ENCODE measurements around the gene MPND.
A peak's percentile ranks its signal among the peaks of the same experiment; 100 is the strongest.

The MPND gene, protein sequence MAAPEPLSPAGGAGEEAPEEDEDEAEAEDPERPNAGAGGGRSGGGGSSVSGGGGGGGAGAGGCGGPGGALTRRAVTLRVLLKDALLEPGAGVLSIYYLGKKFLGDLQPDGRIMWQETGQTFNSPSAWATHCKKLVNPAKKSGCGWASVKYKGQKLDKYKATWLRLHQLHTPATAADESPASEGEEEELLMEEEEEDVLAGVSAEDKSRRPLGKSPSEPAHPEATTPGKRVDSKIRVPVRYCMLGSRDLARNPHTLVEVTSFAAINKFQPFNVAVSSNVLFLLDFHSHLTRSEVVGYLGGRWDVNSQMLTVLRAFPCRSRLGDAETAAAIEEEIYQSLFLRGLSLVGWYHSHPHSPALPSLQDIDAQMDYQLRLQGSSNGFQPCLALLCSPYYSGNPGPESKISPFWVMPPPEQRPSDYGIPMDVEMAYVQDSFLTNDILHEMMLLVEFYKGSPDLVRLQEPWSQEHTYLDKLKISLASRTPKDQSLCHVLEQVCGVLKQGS

DNA sequence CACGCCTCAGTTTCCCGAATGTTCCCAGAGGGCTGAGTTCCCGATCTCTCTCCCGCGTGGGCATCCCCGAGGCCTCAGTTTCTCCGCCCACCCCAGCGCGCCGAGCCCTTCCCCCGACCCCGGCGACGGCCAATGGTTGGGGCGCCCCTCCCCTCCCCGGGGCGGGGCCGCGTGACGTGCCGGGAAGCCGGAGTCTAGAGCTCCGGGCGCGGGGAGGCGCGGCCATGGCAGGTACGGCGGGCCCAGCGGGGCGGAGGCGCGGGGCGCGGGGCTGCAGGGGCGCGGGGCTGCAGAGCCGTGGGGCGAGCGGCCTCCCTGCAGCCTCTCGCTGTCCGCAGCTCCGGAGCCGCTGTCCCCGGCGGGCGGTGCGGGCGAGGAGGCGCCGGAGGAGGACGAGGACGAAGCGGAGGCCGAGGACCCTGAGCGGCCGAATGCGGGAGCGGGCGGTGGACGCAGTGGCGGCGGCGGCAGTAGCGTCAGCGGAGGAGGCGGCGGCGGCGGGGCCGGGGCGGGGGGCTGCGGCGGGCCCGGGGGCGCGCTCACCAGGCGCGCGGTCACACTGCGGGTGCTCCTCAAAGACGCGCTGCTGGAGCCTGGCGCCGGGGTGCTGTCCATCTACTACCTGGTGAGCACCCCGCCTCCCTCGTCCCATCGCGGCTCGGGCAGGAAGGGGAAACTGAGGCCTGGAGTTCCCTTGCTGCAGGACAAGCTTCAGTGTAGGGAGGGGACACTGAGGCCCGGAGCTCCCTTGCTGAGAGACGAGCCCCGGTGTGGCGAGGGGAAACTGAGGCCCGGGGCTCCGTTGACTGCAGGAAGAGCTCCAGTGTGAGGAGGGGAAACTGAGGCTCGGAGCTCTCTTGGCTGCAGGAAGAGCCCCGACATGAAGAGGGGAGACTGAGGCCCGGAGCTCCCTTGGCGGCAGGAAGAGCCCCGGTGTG, at the start of gene MPND:
Gene MPND (plus strand): TSS at position 193 of the 938 bp plus-strand sequence. CDS start 32 bp downstream, at position 225.
- DNase-seq (ENCODE audit: low read depth, low spot score), result peak; percentile 95

DNA sequence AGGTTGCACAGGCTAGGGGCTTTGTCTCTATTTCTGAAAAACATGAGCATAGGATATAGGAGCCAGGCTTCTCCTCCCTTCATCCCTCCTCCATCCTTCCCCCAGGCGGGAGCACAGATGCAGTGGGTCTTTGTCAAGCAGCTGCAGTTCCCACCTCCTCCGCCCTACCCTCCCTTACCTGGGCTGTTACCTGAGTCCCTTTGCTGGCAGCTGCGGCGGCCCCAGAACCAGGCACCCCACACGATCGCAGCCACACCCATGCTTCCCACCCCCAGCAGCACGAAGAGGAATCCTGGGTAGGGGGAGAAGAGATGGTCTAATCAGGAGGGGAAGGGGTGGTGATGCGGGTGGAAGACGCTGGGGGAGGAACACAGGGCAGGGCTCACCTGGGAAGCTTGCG, 49.0 kb upstream of the MPND start:
- DNase-seq (ENCODE audit: low read depth, low spot score), result no peak

DNA sequence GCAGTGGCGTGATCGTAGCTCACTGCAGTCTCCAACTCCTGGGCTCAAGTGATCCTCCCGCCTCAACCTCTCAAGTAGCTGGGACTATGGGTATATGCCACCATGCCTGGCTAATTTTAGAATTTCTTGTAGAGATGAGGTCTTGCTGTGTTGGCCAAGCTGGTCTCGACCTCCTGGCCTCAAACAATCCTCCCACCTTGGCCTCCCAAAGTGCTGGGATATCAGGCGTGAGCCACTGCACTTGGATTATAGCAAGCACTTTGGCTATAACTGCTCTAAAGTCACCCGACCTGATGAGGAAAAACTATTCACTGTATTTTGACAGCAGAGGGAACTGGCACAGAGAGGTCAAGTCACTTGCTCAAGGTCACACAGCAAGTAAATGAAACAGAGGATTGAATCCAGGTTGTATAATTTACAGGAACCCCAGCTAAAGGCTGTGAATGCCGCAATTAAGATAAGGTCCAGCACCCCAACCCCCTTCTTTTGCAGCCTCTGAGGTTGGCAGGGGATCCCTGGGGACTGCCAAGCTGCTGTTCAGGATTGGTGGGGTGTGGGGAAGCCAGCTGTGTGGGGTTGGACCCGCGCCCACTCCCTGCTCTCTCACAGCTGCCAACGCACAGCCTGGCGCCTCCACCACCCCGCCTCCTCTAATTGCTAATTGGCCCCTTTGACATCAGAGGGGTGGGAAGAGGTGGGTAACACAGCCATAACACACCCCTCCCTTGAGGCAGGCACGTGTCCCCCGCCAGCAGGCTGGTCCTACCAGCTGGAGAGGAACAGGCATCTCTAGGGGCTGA, 47.2 kb upstream of the MPND start:
- DNase-seq (ENCODE audit: low read depth, low spot score), result no peak

DNA sequence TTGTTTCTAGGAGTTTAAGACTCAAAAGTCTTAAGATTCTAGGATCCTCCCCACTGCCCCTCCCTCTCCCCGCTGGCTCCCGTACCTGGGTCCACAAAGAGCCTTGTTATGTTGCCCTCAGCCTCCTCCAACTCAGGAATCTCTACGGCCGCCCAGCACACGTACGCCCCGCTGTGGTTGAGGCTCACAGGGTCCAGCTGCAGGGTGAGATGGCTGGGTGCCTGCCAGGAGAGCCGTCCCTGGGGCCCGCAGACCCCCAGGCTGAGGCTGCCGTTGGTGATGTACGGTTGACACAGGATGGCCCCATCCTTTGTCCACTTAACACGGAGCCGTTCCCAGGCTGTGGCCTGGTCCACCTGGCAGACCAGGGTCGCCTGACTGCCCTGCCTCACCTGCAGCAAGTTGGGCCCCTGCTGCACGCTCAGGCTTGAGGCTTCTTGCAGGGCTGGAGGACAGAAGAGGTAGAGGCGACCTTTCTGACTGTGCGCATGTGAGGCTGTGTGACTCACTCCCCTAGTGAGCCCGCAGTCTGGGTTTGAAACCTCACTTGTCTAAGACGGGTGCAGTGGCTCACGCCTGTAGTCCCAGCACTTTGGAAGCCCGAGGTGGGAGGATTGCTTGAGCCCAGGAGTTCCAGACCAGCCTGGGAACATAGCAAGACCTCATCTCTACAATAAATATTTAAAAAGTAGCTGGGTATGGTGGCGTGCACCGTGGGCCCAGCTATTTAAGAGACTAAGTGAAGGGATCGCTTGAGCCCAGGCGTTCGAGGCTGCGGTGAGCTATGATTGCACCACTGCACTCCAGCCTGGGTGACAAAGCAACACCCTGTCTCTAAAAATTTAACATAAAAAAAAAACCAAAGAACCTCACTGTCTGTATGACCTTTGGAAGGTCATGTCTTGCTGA, 45.2 kb upstream of the MPND start:
- DNase-seq (ENCODE audit: low read depth, low spot score), result no peak

DNA sequence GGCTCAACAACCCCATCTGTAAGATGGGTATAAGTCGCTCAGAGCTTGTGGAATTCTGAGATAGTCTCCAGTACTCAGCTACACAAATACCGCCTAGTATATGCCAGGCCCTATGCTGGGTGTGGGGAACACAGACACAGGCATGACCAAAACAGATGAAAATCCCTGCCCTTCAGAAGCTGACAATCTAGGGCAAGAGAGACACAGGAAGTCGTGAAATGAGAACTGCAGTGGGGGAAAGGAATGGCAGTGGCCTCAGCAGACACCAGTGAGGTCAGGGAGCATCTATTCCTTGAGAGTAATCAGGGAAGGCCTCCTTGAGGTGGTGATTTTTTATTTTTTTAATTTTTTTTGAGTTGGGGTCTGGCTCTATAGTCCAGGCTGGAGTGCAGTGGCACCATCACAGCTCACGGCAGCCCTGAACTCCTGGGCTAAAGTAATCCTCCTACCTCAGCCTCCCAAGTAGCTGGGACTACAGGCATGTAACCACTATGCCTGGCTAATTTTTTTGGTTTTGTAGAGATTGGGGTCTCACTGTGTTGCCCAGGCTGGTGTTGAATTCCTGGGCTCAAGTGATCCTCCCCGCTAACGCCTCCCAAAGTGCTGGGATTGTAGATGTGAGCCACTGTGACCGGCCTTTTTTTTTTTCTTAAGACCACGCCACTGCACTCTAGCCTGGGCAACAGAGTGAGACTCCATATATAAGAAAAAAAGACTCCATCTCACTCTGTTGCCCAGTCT, 44.4 kb upstream of the MPND start:
- no peak for DNase-seq (ENCODE audit: low read depth, low spot score)

DNA sequence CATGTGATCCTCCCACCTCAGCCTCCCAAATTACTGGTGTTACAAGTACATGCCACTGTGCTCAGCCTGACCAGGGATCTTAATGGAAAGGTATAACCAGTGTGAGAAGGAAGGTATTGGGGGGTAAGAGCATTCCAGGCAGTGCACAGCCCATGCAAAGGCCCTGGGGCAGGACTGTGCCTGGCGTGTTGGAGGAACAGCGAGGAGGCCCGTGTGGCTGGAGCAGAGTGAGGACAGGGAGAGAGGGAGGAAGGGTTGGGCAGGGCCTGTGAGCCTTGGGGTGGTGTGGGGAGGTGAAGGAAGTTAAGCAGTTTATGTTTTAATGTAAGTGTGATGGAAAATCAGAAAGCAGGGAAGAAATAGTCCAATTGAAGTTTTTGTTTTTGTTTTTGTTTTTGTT, 42.8 kb upstream of the MPND start:
- no peak for DNase-seq (ENCODE audit: low read depth, low spot score)

DNA sequence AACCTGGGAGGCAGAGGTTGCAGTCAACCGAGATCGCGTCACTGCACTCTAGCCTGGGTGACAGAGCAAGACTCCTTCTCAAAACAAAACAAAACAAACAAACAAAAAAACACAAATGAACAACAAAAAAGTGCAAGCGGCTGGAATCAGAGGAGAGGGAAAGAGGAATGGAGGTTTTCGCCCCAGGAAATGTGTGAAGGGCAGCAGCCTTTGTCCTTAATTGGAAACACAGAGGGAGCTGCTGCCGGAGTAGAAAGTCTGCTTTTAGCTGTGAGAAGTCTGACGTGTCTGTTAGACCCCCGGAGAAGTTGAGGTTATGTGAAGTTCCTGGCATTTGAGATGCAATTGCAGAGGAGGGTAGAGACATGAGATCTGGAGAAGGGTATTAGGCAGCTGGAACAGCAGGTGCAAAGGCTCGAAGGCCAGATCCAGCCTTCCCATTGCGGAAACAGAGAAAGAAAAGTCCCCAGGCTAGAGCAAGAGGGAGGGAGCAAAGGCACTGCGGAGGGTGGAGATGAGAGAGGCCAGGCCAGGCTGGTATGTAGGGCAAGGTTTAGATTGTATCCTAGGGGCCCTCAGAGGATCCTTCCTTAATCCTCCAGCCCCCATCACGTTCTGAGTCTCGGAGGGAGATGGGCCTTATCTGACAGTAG, 41.6 kb upstream of the MPND start:
- DNase-seq (ENCODE audit: low read depth, low spot score), result no peak

DNA sequence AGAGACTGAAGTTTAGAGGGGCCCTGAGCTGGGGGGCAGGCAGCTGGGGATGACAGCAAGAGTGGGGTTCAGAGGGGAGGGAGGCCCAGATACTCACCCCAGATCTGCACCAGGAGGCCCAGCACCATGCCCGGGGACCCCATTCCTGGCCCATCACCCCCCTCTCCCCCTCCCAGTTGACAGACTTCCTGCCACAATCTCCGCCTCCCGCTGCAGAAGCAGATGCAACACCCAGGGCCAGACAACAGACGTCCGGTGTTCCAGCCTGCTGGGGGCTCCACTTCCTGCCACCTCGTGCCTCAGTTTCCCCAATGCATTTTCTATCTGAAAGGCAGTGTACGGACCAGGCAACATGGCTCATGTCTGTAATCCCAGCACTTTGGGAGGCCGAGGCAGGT, 41.1 kb upstream of the MPND start, which contains the start of gene TMIGD2:
Gene TMIGD2 (minus strand): TSS at position 147 of the 398 bp plus-strand sequence. CDS start 4 bp downstream, at position 143.
- no peak for DNase-seq (ENCODE audit: low read depth, low spot score)

DNA sequence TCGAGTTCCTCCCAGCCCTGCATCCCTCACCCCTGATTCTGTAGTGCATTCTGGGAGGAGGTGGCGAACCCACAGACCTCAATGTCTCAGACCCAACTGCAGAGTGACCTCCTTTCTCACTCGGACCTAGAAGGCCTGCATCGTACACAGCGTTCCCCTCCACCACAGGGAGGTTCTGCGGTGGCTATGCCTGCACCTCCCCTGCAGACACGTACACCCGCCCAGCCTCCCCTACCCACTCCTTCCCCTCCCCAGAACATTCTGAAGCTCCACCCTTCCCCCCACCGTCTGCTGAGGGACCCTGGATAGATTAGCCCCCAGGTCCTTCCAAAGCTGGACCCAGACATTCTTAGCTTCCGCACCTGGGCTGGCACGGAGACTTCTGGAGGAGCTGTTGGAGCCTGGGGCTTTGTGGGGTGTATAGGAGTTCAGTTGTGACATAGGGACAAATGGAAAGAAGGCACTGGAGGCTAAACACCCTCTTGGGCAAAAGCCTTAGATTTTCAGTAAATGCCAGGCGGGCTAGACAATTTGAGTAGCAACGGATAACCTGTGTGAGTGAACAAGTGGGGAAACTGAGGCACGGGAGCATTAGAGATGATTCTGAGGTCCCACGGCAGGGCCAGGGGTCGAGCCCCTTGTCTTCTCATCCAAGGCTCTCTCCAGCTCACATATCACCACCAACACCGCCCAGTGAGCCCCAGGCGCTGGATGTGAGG, 39.4 kb upstream of the MPND start:
- DNase-seq (ENCODE audit: low read depth, low spot score), result no peak

DNA sequence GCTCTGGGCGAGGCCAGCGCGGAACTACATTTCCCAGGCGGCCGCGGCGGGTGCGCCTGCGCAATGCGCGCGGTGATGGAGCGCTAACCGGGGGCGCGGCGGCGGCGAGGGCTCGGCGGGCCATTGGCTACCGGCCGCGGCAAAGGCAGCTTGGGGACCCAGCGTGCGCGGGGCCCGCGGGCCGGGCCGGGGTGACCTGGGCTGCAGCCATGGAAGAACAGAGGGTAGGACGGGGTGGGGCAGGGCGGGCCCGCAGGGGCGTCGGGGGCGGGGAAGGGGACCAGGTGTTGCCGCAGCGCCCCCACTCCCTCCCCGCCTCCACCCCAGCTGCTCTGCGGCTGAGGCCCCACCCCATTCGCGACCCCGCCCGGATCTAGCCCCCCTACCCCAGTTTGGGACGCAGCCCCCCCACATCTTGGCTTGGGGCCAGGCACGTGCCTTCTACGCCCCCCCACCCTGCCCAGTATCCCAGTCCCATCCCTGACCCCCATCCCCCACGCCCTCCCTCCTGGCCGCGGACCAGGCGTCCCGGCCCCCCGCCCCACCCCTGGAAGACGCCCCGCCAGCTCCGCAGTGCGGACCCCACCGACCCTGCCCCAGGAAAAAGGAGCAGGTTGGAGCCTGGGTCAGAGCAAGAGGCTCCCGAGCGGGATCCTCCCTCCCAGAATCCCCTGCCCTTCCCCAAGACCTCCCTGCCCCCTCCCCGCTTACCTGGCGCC, 38.7 kb upstream of the MPND start, which contains the start of gene FSD1:
Gene FSD1 (plus strand): TSS at position 61 of the 719 bp plus-strand sequence. CDS start 149 bp downstream, at position 210.
- DNase-seq (ENCODE audit: low read depth, low spot score), result peak; percentile 88

DNA sequence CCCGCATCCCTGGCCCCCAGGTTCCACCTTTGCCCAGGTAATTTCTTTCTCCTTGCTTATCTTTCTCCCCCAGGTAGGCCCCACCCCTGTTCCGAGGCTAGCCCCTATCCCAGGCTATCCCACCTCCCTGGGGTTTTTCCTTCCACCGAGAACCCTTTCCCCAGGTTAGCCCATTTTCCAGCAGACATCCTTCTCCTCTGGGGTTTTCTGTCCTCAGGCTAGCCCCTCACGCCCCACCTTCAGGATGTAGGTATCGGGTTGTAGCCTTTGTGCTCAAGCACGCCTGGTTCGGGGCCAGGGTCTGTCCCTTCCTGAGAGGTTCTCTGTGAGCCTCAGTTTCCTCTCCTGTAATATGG, 38.1 kb upstream of the MPND start:
- DNase-seq (ENCODE audit: low read depth, low spot score), result no peak

DNA sequence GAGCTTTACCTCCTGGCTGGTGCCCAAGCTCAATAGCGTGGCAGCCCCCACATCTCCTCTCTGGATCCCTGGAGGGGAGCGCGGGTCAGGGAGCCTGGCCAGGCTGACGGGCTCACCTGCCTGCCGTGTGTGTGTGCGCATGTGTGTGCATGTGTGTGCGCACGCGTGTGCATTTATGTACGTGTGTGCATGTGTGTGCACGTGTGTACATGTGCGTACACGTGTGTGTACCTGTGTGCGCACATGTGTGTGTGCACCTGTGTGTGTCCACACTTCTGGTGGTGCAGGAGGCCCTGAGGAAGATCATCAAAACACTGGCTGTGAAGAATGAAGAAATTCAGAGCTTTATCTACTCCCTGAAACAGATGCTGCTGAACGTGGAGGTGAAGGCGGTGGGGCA, 37.7 kb upstream of the MPND start:
- no peak for DNase-seq (ENCODE audit: low read depth, low spot score)

DNA sequence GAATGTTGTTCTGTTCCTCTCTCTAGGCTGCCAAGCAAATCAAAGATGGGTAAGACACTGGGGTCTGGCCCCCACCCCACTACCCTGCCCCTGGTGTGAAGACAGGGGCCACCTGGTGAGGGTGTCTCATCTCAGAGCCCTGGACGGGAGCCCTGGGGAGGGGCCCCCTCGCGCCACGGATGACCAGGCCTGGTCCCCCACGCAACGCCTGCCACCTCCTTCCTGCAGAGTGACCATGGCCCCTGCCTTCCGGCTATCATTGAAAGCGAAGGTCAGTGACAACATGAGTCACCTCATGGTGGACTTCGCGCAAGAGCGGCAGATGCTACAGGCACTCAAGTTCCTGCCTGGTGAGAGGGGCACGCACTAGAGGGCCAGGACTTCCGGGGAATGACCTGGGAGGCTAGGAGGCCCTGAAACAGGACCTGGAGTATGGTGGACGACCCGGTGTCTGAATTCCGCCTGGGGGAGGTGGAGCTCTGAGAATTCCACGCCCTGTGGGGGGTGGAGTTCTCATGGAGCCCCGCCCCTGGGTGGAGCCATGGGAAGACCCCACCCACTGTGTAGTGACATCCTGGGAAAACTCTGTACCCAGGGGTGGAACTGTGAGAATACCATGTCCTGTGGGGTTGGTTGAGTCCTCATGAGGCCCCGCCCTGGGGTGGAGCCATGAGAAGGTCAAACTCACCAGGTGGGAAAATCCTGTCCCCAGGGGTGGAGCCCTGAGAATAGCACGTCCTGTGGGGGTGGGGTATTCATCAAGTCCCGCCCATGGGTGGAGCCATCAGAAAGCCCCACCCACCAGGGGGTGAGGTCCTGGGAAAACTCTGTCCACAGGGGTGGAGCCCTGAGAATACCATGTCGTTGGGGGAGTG, 32.9 kb upstream of the MPND start:
- DNase-seq (ENCODE audit: low read depth, low spot score), result no peak

DNA sequence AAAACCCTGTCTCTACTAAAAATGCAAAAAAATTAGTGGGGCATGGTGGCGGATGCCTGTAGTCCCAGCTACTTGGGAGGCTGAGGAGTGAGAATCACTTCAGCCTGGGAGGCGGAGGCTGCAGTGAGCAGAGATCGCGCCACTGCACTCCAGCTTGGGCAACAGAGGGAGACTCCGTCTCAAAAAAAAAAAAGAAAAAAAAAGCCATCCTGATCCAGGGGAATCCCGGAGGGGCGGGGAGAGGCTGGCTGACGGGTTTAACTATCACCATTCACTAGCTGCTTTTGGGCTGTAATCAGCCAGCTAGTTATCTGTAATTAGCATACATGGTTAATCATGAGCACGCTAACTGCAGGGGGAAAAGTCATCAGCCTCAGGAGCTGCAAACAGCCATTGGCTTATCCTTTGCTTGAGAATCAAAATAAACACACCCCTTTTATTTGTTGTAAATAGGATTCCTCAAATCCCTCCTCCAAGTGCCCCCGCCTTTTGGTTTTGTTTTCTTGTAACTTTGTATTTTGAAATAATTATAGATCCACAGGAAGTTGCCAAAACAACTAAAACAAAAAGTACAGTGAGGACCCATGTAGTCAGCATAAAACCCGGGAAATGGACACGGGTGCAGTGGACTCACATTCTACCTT, 29.4 kb upstream of the MPND start:
- no peak for DNase-seq (ENCODE audit: low read depth, low spot score)

DNA sequence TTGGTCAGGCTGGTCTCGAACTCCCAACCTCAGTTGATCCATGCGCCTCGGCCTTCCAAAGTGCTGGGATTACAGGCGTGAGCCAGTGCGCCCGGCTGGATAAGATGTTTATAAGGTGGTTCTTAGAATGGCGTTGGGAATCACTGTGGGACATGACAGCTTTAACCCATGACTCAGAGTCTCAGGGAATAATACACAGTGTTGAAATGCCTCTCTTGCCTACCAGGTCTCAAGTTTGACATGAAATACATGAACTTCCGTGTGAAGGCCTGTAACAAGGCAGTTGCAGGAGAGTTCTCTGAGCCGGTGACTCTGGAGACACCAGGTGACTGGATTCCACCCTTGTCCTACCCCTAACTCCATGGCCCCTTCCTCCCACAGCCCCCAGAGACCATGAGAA, 26.4 kb upstream of the MPND start:
- no peak for DNase-seq (ENCODE audit: low read depth, low spot score)

DNA sequence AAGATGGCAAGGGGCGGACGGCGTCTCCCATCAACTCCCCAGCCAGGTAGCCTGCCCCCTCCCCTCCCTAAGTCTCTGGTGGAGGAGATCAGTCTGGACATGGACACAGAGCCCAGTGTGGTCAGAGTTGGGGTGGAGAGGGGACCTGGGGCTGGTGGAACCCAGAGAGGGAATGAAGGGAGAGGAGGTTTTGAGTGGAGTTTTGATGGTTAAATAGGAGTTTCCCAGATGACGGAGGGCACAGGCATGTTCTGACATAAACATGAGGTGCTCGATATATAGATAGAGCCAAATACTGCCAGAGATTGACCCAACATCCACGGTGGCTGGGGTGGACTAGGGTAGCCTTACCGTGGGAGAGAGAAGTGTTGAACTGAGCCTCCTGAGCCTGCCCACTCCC, 24.9 kb upstream of the MPND start:
- no peak for DNase-seq (ENCODE audit: low read depth, low spot score)

Data from astrocyte of the hippocampus (primary cell).